Nasal cavity respiratory epithelium epithelial cell of viscerocranial mucosa (primary cell): Measurements from ENCODE around the gene GTF3C5. TPM values are rescaled to one million over a fixed set of nuclear protein-coding genes. Genes with fewer than 3 reads are reported as not detected.

Experiments used
- total RNA-seq: library from RNA; depleted of rRNA; stranded (reverse); fragments of >200 nt; gene quantifications from 2 replicates; pipeline ENCODE4 v1.2.3, GENCODE V29; 2014

The GTF3C5 gene, protein sequence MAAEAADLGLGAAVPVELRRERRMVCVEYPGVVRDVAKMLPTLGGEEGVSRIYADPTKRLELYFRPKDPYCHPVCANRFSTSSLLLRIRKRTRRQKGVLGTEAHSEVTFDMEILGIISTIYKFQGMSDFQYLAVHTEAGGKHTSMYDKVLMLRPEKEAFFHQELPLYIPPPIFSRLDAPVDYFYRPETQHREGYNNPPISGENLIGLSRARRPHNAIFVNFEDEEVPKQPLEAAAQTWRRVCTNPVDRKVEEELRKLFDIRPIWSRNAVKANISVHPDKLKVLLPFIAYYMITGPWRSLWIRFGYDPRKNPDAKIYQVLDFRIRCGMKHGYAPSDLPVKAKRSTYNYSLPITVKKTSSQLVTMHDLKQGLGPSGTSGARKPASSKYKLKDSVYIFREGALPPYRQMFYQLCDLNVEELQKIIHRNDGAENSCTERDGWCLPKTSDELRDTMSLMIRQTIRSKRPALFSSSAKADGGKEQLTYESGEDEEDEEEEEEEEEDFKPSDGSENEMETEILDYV
- total RNA-seq: 25.6 and 32.1 TPM in 2 replicates

DNA sequence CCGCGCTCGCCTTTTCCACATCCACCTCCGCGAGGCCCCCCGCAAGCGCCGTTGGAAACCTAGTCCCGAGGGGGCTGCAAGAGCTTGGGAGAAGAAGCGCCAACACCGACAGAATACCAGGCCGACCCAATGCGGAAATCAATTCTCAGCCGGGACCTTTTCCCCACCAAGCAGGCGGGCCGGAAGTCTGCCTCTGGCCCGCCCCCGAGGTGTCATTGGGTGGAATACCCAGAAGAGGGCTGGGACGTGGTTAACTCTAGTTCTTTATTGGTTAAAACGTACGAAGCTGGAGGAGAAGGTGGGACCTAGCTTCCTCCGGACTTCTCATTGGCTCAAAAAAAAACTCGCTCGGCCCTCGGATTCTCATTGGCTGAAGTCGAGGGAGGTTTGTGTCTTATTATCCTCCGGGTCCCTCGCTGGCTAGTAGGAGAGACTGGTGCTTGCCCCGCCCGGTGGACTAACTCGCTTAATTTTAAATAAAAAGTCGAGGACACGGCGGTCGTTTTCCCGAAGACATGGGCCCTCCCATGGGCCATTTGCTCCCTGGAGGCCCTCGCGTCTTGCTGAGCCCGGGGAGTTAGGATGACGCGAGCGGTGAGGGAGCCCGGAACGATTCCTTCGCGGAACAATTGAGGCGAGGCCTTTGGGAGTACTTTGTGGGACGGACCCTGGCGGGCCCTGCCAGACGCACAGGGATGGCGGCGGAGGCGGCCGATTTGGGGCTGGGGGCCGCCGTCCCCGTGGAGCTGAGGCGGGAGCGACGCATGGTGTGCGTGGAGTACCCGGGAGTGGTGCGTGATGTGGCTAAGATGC, at the start of gene GTF3C5:
Gene GTF3C5, plus strand, starts transcription at position 681 of the 813 bp plus-strand sequence. Its CDS starts 15 bp downstream, at position 696.

GRCh38 chr9:133061764-133062145, 31.0 kb downstream of the GTF3C5 start, which contains the start of gene CEL:
Gene CEL (plus strand): TSS chr9:133061981. CDS start chr9:133062003, 22 bp downstream.

Other genes with a start within 250 kb of the GTF3C5 start
- 0.21 and 0.34 TPM in 2 replicates for gene AK8, start 152.7 kb upstream of the GTF3C5 start, total RNA-seq
- gene SPACA9, start 152.1 kb upstream of the GTF3C5 start, total RNA-seq: 1.4 and 2.8 TPM in 2 replicates
- gene TSC1, start 86.4 kb upstream of the GTF3C5 start, total RNA-seq: 14.7 and 39.9 TPM in 2 replicates
- not detected in 2 replicates for gene GFI1B, start 52.3 kb upstream of the GTF3C5 start, total RNA-seq
- 0.34 and 5.8 TPM in 2 replicates for gene CEL, start 31.0 kb downstream of the GTF3C5 start, total RNA-seq
- 15.4 and 35.7 TPM in 2 replicates for gene RALGDS, start 90.2 kb downstream of the GTF3C5 start, total RNA-seq
- gene GBGT1, start 132.9 kb downstream of the GTF3C5 start, total RNA-seq: 0.34 and 2.1 TPM in 2 replicates
- not detected in 2 replicates for gene OBP2B, start 178.3 kb downstream of the GTF3C5 start, total RNA-seq
- gene ABO, start 244.2 kb downstream of the GTF3C5 start, total RNA-seq: 0.14 TPM in 1 of 2 replicates, not detected in the other